NCI-H1105 (cell line): Measurements from ENCODE around the gene COX20.

Source experiments
- DNase-seq: peaks from one replicate; lab custom pipeline; 2025; lab: John Stamatoyannopoulos, UW

COX20 gene

DNA sequence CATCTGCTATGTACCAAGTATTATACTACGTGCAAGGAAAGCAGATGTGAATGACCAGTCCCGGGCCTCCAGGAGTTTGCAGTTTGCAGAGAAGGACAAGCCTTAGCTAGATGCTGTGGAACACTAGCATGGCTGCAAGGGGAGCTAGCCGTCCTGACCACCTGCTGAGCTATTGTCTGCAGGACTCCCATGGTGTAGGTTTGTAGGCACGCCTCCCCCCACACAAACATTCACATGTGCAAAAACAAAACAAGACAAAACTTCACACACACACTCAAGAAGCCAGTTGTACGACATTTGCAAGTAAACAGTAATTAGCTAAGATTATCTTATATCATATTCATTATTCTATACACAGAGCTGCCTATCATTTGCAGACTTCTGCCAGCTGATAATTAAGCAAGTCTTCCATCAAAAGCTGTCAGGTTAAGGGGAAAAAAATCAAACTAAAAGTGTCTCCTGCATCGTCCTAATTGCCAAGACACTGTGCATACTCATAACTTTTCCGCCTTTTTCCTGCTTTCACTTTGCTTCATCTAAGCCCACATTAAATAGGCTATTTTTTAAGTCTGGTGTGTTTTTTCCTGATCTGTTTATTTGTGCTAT, 39.6 kb downstream of the COX20 start:
- DNase-seq: peak; percentile 31

DNA sequence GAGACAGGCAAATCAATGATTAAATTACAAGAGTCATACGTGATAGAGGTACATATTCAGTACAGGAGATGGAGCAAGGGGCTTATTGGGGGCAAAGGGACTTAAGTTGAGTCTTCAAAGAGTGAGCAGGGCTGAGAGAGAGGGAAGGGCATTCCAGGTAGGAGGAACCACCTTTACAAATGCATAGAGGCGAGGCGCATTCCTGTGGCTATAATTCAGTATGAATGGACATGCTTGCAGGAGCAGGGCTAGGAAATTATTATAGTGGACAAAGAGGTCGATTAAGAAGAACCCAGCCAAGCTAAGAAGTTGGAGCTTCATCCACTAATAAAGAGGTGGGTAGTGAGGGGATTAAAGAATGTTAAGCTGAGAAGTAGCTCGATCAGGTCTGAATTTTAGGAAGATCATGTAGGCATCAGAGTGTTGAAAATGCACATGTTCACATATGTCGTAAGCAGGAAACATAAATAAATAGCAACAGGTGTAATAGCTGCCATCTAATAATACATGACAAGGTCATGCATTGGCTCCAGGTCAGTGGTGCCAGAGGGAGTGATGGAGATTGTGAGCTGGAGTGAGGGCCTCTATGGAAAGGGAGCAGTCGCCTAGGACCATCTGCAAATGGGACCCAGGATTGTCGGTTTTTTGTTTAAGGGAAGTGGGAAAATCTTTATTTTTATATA, 40.9 kb downstream of the COX20 start:
- no peak for DNase-seq

DNA sequence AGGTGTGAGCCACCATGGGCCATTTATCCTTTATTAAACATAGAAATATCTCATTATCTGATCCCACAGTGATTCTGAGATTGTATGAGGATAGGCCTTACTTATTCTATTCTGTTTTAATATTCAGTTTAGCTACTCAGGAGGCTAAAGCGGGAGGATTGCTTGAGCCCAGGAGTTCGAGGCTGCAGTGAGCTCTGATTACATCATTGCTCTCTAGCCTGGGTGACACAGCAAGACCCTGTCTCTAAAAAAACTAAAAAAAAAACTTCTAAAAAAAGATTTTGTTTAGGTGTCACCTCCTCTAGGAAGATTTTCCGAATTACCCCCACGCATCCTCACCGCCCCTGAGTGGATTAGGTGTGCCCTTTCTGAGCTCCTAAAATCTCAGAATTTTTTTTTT, 43.2 kb downstream of the COX20 start:
- no peak for DNase-seq

DNA sequence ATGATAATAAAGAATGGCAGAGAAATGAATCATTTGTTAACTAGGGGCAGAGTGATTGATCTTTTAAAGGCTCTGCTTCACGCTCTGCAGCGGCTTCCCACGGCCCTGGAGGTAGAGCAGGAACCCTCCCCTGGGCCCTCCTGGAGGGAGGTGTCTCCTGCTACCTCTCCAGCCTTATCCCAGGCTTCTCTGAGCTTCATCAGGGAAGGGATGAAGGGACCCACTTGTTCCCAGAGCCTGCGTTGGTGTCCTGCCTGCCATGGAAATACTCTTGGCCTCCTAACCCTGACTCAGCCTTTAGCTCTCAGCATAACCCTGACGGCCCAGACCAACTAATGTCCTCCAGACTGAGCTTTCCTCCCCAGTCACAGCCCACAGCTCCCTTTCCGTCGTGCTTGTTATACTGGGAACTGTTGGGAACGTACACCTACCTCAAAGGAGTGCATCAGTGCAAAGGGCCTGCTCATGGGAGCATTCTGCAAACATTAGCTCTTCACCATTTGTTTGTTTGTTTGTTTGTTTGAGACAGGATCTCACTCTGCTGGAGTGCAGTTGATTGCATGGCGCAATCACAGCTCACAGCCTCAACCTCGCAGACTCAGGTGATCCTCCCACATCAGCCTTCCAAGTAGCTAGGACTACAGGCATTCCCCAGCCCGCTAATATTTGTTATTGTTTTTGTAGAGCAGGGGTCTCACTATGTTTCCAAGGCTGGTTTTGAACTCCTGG, 46.3 kb downstream of the COX20 start:
- no peak for DNase-seq

DNA sequence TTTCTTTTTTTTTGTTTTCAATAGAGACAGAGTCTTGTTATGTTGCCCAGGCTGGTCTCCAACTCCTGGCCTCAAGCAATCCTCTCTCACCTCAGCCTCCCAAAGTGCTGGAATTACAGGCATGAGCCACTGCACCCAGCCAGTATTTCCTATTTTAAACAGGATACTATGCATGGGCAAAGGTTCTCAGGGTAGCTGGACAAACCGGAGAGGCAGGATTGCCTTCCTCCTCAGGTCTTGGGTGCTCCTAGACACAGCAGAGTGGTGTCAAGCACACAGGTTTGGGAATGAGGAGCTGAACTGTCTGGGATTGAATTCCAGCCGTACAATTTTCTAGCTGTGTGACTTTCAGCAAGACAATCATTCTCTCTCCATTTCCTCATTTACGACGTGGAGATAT, 51.8 kb downstream of the COX20 start:
- DNase-seq: no peak

DNA sequence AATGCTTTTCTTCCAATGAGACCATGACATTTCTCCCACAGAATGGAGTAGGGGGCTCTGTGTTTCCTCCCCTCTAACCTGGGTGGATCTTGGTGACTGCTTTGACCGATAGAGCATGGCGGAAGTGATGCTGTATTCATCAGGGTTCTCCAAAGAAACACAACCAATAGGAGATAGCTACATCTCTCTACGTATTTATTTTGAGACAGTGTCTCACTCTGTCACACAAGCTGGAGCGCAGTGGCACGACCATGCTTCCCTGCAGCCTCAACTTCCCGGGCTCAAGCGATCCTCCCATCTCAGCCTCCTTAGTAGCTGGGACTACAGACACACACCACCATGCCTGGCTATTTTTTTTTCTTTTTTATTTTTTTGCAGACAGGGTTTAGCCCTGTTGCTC, 58.4 kb downstream of the COX20 start:
- DNase-seq: no peak
